MCF 10A (cell line): Measurements from ENCODE around the gene NOL7. TPM values are rescaled to one million over a fixed set of nuclear protein-coding genes. Genes with fewer than 3 reads are reported as not detected.

Source experiments
- BruUV-seq: library from RNA; stranded (reverse); fragments of 400-500 nt; replicated peaks from 2 replicates; lab custom pipeline; 2021; lab: Mats Ljungman, UMichigan
- CTCF ChIA-PET: fragments of 300-600 bp; sonication (Branson Sonifier 250); formaldehyde crosslinking; extraction: SDS; loops from one replicate; lab custom pipeline; 2021; ENCODE audit warnings: antibody characterized with exemption, inconsistent platforms; lab: Yijun Ruan, JAX
- POLR2A ChIA-PET: fragments of 300-600, 350-650 bp; sonication (Branson Sonifier 250); formaldehyde crosslinking; extraction: SDS; loops from one replicate; lab custom pipeline; 2020; ENCODE audit warnings: antibody characterized with exemption, inconsistent platforms; lab: Yijun Ruan, JAX
- DNase-seq: peaks from one replicate; pipeline ENCODE4 v3.0.0-alpha.2; 2018; ENCODE audit not compliant: unreplicated experiment
- H3K27ac Mint-ChIP-seq: one replicate; pipeline ENCODE4 v1.8.0; 2022; ENCODE audit warnings: mild to moderate bottlenecking, low read depth, mixed read lengths; ENCODE audit not compliant: unreplicated experiment
- H3K27me3 Mint-ChIP-seq: one replicate; pipeline ENCODE4 v1.8.0; 2022; ENCODE audit warnings: mixed read lengths; ENCODE audit not compliant: insufficient read depth, unreplicated experiment
- H3K36me3 Mint-ChIP-seq: one replicate; pipeline ENCODE4 v1.8.0; 2022; ENCODE audit warnings: mild to moderate bottlenecking, moderate library complexity, mixed read lengths; ENCODE audit not compliant: insufficient read depth, unreplicated experiment
- H3K4me1 Mint-ChIP-seq: one replicate; pipeline ENCODE4 v1.8.0; 2022; ENCODE audit warnings: mixed read lengths; ENCODE audit not compliant: insufficient read depth, unreplicated experiment
- H3K4me3 Mint-ChIP-seq: one replicate; pipeline ENCODE4 v1.8.0; 2022; ENCODE audit warnings: mild to moderate bottlenecking, moderate library complexity, mixed read lengths; ENCODE audit not compliant: unreplicated experiment
- H3K9me3 Mint-ChIP-seq: one replicate; pipeline ENCODE4 v1.8.0; 2022; ENCODE audit warnings: mixed read lengths; ENCODE audit not compliant: unreplicated experiment
- intact Hi-C: fragments of 100-400 bp; cut with micrococcal nuclease; formaldehyde crosslinking; loops from 2 replicates; pipeline ENCODE4 v1.14.1; 2022
- total RNA-seq: library from RNA; stranded (reverse); gene quantifications from 2 replicates; pipeline ENCODE4 v1.2.3, GENCODE V29; 2022
- TF ChIP-seq, protein P1 (sequence below): fragments of 200-600 bp; IDR thresholded peaks from one replicate; pipeline ENCODE4 v1.8.0; 2022; ENCODE audit warnings: antibody characterized with exemption, mild to moderate bottlenecking; ENCODE audit not compliant: unreplicated experiment

NOL7 gene
- total RNA-seq, 1 experiment from 2014 or later: 98.5 TPM

- Mint-ChIP-seq H3K27ac (no peak overlapping the region), H3K9me3 (no peaks in the 10 kb centered on the region), H3K27me3 (no peaks in the 10 kb centered on the region), H3K4me3 (no peak overlapping the region), H3K36me3 (no peaks in the 10 kb centered on the region), H3K4me1 (no peaks in the 10 kb centered on the region)
- TF ChIP-seq, protein P1, sequence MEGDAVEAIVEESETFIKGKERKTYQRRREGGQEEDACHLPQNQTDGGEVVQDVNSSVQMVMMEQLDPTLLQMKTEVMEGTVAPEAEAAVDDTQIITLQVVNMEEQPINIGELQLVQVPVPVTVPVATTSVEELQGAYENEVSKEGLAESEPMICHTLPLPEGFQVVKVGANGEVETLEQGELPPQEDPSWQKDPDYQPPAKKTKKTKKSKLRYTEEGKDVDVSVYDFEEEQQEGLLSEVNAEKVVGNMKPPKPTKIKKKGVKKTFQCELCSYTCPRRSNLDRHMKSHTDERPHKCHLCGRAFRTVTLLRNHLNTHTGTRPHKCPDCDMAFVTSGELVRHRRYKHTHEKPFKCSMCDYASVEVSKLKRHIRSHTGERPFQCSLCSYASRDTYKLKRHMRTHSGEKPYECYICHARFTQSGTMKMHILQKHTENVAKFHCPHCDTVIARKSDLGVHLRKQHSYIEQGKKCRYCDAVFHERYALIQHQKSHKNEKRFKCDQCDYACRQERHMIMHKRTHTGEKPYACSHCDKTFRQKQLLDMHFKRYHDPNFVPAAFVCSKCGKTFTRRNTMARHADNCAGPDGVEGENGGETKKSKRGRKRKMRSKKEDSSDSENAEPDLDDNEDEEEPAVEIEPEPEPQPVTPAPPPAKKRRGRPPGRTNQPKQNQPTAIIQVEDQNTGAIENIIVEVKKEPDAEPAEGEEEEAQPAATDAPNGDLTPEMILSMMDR: no peak
- no TSS peak for BruUV-seq
- ChIA-PET CTCF (interaction anchor here (0.5 kb wide), 1 partner anchor 203 kb away, joined by 3 read pairs; no protein-coding TSS in a partner anchor), POLR2A (interaction anchor here (0.6 kb wide), 1 partner anchor 343 kb away, joined by 3 read pairs; no protein-coding TSS in a partner anchor)
- DNase-seq: no peak
- intact Hi-C loops: no loop called here
Measured at GRCh38 chr6:13568970-13569369, 46.2 kb upstream of the NOL7 start.

DNA sequence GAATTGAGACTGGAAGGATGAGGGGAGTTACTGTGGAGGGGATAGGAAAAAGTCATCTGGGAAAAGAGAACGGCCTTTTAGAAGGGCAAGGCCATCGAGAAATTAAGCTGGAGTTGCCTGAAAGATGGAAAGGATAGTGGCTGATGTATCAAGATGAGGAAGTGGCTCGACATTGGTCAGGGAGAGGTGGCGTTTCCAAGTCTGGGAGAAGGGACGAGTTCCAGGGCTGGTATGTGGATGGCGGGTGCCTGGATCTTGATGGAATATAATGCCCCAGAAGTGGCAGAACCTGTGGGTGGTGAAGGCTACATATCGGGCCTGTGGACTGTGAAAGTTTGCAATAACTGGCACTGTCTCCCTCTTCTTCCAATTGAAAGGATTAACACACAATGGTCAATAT, 42.9 kb upstream of the NOL7 start:
- Mint-ChIP-seq H3K4me1 (peaks cover 5% of the 10 kb centered on the region), H3K27me3 (no peaks in the 10 kb centered on the region), H3K9me3 (no peaks in the 10 kb centered on the region), H3K4me3 (peak overlapping the region; percentile 94), H3K27ac (peak overlapping the region; percentile 69), H3K36me3 (peaks cover 8% of the 10 kb centered on the region)
- CTCF ChIA-PET: interaction anchor here (0.8 to 1.3 kb wide), 3 partner anchors 10 to 237 kb away, joined by 3 to 4 read pairs (median 3); no protein-coding TSS in a partner anchor
- no TSS peak for BruUV-seq
- no peak for DNase-seq
- POLR2A ChIA-PET: interaction anchor here (0.9 kb wide), 1 partner anchor 234 kb away, joined by 3 read pairs; no protein-coding TSS in a partner anchor
- intact Hi-C loops: no loop called here
- TF ChIP-seq, protein P1: no peak

DNA sequence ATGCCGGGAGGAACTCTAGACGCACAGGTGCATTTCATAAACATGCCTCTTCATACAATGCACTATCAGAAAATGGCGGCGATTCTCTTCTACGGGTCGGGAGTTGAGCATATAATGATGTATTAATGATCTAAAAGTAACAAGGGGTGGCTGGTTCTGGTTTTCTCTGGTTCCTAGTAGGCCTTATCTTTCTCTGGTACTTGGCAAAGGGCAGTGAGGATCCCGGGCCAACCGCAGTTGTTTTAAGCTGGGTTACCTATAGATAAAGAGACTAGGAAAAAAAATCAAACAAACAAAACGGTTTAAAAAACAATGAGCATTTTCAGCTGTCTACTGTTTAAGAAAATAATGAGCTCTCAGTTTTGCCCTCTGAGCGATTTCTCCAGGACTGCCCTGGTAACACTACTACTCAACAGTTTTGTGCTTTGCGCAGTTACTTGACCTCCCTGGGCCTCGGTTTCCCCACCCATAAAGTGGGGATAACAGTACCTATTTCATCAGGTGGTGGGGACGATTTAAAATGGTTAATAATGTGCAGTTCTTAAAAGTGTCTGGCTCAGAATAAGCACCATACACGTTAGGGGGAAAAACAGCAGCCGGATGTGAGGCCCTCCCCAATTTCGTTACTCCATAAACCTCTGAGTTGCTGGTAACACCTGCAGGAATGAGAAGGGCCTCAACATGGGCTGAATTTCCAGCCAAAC, 42.0 kb upstream of the NOL7 start:
- Mint-ChIP-seq H3K27me3 (no peaks in the 10 kb centered on the region), H3K36me3 (peaks cover 8% of the 10 kb centered on the region), H3K4me3 (peak overlapping the region; percentile 94), H3K9me3 (no peaks in the 10 kb centered on the region), H3K27ac (peak overlapping the region; percentile 84), H3K4me1 (peaks cover 5% of the 10 kb centered on the region)
- TF ChIP-seq, protein P1: no peak
- no TSS peak for BruUV-seq
- no peak for DNase-seq
- intact Hi-C loops: no loop called here
- CTCF ChIA-PET: interaction anchor here (0.6 to 3.2 kb wide), 7 partner anchors 10 to 1715 kb away, joined by 3 to 14 read pairs (median 4); no protein-coding TSS in a partner anchor
- POLR2A ChIA-PET: interaction anchor here (0.7 to 3.7 kb wide), 7 partner anchors 11 to 244 kb away, joined by 3 to 85 read pairs (median 5); partner anchors contain the start of genes GFOD1, NOL7 and TBC1D7

GRCh38 chr6:13573669-13574110, 41.4 kb upstream of the NOL7 start:
- Mint-ChIP-seq H3K36me3 (peaks cover 8% of the 10 kb centered on the region), H3K4me3 (peak overlapping the region; percentile 94), H3K9me3 (no peaks in the 10 kb centered on the region), H3K27me3 (no peaks in the 10 kb centered on the region), H3K27ac (peak overlapping the region; percentile 84), H3K4me1 (peaks cover 5% of the 10 kb centered on the region)
- intact Hi-C loops: loop anchor here (1.0 to 2.0 kb wide), 2 partner anchors 42 to 87 kb away; partner anchors contain the start of genes GFOD1 and NOL7
- TF ChIP-seq, protein P1: no peak
- CTCF ChIA-PET: interaction anchor here (0.6 to 3.2 kb wide), 7 partner anchors 10 to 1714 kb away, joined by 3 to 23 read pairs (median 4); partner anchors contain the start of gene NOL7
- peak; percentile 45 for DNase-seq
- POLR2A ChIA-PET: interaction anchor here (0.6 to 3.7 kb wide), 10 partner anchors 12 to 1185 kb away, joined by 3 to 85 read pairs (median 12); partner anchors contain the start of genes GFOD1, NOL7, RANBP9 and TBC1D7
- BruUV-seq: TSS peak; percentile 67
